CD4-positive, alpha-beta memory T cell (primary cell): ENCODE results near the gene HIF3A. TPM values are rescaled to one million over a fixed set of nuclear protein-coding genes. Genes with fewer than 3 reads are reported as not detected.

ENCODE experiments used
- CTCF ChIA-PET: fragments of 350-600 bp; sonication (Branson Sonifier 250); formaldehyde crosslinking; loops from one replicate; lab custom pipeline; 2021; ENCODE audit warnings: inconsistent platforms; ENCODE audit not compliant: partially characterized antibody; lab: Charles Lee
- POLR2A ChIA-PET: fragments of 350-600 bp; sonication (Branson Sonifier 250); formaldehyde crosslinking; loops from one replicate; lab custom pipeline; 2021; ENCODE audit not compliant: partially characterized antibody; lab: Charles Lee
- DNase-seq, 5 donors: peaks; one replicate each; pipeline versions ENCODE4 v3.0.0 to v3.0.0-alpha.2; 2020 to 2022; ENCODE audit warnings: mixed read lengths in 1 of 5
- H3K27ac ChIP-seq: one replicate; pipeline ENCODE4 v1.7.0; 2013; ENCODE audit warnings: low read depth, low read length
- H3K27me3 ChIP-seq: 2 replicates; pipeline ENCODE4 v1.7.0; 2013; ENCODE audit warnings: mild to moderate bottlenecking, low read length, moderate library complexity; ENCODE audit not compliant: insufficient read depth
- H3K36me3 ChIP-seq: 2 replicates; pipeline ENCODE4 v1.7.0; 2013; ENCODE audit warnings: mild to moderate bottlenecking, low read length, moderate library complexity; ENCODE audit not compliant: insufficient read depth
- H3K4me1 ChIP-seq: 2 replicates; pipeline ENCODE4 v1.7.0; 2013; ENCODE audit warnings: mild to moderate bottlenecking, low read length, moderate library complexity; ENCODE audit not compliant: insufficient read depth
- H3K4me3 ChIP-seq, 2 donors: one replicate each; pipeline ENCODE4 v1.7.0; 2013; ENCODE audit warnings: low read length in 2 of 2, mild to moderate bottlenecking in 1 of 2
- H3K9me3 ChIP-seq, 2 donors: one replicate each; pipeline ENCODE4 v1.7.0; 2013; ENCODE audit warnings: low read length in 2 of 2, control low read depth in 1 of 2; ENCODE audit not compliant: control insufficient read depth in 1 of 2
- H3K27ac Mint-ChIP-seq, 7 donors: one replicate each; pipeline ENCODE4 v1.8.0; 2020 to 2021; ENCODE audit warnings: mixed read lengths in 7 of 7, mild to moderate bottlenecking in 6 of 7, inconsistent platforms in 3 of 7, moderate library complexity in 3 of 7
- H3K27me3 Mint-ChIP-seq, 2 donors: one replicate each; pipeline ENCODE4 v1.8.0; 2020 to 2021; ENCODE audit warnings: mixed read lengths in 2 of 2
- H3K36me3 Mint-ChIP-seq, 2 donors: one replicate each; pipeline ENCODE4 v1.8.0; 2020 to 2021; ENCODE audit warnings: mixed read lengths in 2 of 2, inconsistent platforms in 1 of 2, mild to moderate bottlenecking in 1 of 2
- H3K4me1 Mint-ChIP-seq, 4 donors: one replicate each; pipeline ENCODE4 v1.8.0; 2020 to 2021; ENCODE audit warnings: mixed read lengths in 4 of 4, mild to moderate bottlenecking in 1 of 4
- H3K4me3 Mint-ChIP-seq, 8 donors: one replicate each; pipeline ENCODE4 v1.8.0; 2020 to 2021; ENCODE audit warnings: mixed read lengths in 8 of 8, mild to moderate bottlenecking in 7 of 8, moderate library complexity in 6 of 8, inconsistent platforms in 3 of 8
- H3K9me3 Mint-ChIP-seq, 8 donors: one replicate each; pipeline ENCODE4 v1.8.0; 2020 to 2021; ENCODE audit warnings: mixed read lengths in 8 of 8, mild to moderate bottlenecking in 5 of 8, inconsistent platforms in 3 of 8, moderate library complexity in 1 of 8
- intact Hi-C: fragments of 100-400 bp; cut with micrococcal nuclease; formaldehyde crosslinking; loops from one replicate; pipeline ENCODE4 v1.15.1; 2023
- polyA plus RNA-seq, 2 donors: library from polyadenylated mRNA; unstranded; fragments of 300-500 nt; fragmentation: Illumina TruSeq; gene quantifications; one replicate each; pipeline ENCODE4 v1.2.3, GENCODE V29; 2021
- total RNA-seq, 2 experiments: library from RNA; stranded (reverse); gene quantifications; one replicate each; pipeline ENCODE4 v1.2.3, GENCODE V29; 2021

HIF3A gene
- total and polyA plus RNA-seq, 4 experiments from 2014 or later = not detected

DNA sequence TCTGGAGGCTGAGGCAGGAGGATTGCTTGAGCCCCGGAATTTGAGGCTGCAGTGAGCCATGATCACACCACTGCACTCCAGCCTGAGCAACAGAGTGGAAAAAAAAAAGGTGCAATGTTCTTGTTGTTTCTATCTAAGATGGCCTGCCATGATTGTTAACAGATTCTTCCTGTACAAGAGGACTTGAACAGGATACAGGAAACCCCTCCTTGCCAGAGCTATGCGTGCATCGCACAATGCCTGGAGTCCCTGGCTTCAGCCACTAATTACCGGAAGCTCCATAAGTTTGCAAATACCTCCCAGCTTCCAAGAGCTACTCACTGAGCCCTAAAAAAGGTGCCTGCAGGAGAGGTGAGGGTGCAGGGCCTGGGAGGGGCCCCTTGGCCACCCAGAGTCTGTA, 13.1 kb upstream of the HIF3A start:
- Histone ChIP-seq H3K9me3 (no peaks in the 10 kb centered on the region), H3K27me3 (no peaks in the 10 kb centered on the region), H3K4me1 (no peaks in the 10 kb centered on the region), H3K36me3 (no peaks in the 10 kb centered on the region), H3K27ac (no peak overlapping the region), H3K4me3 (no peak overlapping the region)
- Mint-ChIP-seq H3K9me3 (peaks cover 0 to 2% (median 0%) of the 10 kb centered on the region in 8 donors), H3K36me3 (no peaks in the 10 kb centered on the region), H3K4me3 (no peak overlapping the region), H3K27ac (no peak overlapping the region), H3K27me3 (peaks cover 4 to 10% of the 10 kb centered on the region in 2 donors), H3K4me1 (peaks cover 0 to 3% (median under 1%) of the 10 kb centered on the region in 4 donors)
- no peak for DNase-seq
- ChIA-PET CTCF (no interaction called here), POLR2A (no interaction called here)
- intact Hi-C loops = no loop called here

DNA sequence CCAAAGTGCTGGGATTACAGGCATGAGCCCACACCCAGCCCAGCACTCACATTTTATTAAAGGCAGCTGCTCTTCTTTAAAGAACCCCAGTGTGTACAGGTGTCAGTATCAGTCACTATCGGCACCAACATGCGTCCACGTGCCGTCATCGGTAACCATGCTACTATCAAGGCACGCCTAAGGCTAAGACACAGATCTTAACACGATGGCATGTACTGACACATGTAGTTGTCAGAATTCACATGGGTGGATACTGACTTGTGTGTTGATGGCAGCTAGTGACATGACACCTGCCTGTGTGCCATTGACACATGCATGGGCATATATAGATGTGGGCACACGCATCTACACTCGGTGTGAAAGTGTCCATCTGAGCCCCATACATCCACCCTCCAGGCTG, 12.2 kb upstream of the HIF3A start:
- POLR2A ChIA-PET = no interaction called here
- CTCF ChIA-PET = no interaction called here
- no peak overlapping the region for H3K27ac Mint-ChIP-seq

GRCh38 chr19:46287585-46287984, 9.3 kb upstream of the HIF3A start:
- DNase-seq = no peak
- Histone ChIP-seq H3K36me3 (no peaks in the 10 kb centered on the region), H3K27ac (no peak overlapping the region), H3K27me3 (no peaks in the 10 kb centered on the region), H3K9me3 (peaks cover 0 to 4% of the 10 kb centered on the region in 2 donors), H3K4me3 (no peak overlapping the region), H3K4me1 (no peaks in the 10 kb centered on the region)
- Mint-ChIP-seq H3K36me3 (no peaks in the 10 kb centered on the region), H3K27ac (no peak overlapping the region), H3K27me3 (peaks cover 0 to 4% of the 10 kb centered on the region in 2 donors), H3K9me3 (peaks cover 0 to 15% (median 8%) of the 10 kb centered on the region in 8 donors), H3K4me1 (peaks cover 0 to 3% (median under 1%) of the 10 kb centered on the region in 4 donors), H3K4me3 (no peak overlapping the region)
- intact Hi-C loops = no loop called here
- CTCF ChIA-PET = no interaction called here
- POLR2A ChIA-PET = no interaction called here

More for the DNA sequence above, 12.2 kb upstream of the HIF3A start:
- Mint-ChIP-seq H3K9me3 (peaks cover 0 to 9% (median 3%) of the 10 kb centered on the region in 8 donors), H3K4me1 (peaks cover 0 to 3% (median under 1%) of the 10 kb centered on the region in 4 donors), H3K36me3 (no peaks in the 10 kb centered on the region), H3K4me3 (no peak overlapping the region), H3K27me3 (peaks cover 0 to 4% of the 10 kb centered on the region in 2 donors)
- intact Hi-C loops = no loop called here
- DNase-seq = no peak
- Histone ChIP-seq H3K27ac (no peak overlapping the region), H3K27me3 (no peaks in the 10 kb centered on the region), H3K4me3 (no peak overlapping the region), H3K4me1 (no peaks in the 10 kb centered on the region), H3K9me3 (peaks cover 0 to 1% of the 10 kb centered on the region in 2 donors), H3K36me3 (no peaks in the 10 kb centered on the region)

DNA sequence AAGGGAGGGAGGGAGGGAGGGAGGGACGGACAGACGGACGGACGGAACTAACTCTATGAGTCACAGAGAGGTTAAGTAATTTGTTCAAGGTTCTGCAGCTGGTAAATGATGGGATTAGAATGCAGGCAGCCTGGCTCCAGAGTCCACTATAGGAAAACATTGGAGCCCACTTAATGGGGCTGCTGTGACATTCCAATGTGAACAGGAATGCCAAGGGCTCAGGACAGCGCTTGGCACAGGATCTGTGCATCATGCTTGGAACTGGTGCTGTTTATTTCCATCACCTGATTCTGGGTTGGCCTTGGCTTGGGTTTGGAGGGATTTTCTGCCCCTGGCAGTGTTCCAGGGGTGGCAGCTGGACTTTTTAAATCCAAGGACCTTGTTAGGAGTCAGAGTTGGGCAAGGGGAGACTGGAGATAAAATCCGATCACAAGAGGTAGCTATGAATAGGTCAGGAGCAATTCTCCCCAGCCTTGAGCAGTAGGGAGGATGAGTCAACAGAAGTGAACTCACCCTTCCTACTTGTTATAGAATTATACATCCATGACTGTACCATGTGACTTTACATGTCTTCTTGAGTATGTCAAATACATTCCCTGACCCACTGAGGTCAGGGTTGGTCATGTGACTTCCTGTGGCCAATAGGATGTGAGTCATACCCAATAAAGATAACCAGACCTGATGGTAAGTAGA, 7.8 kb upstream of the HIF3A start:
- no peak overlapping the region for H3K27ac Mint-ChIP-seq
- H3K36me3 Mint-ChIP-seq = no peaks in the 10 kb centered on the region
- CTCF ChIA-PET = no interaction called here
- H3K4me3 ChIP-seq = no peak overlapping the region
- no peaks in the 10 kb centered on the region for H3K4me1 ChIP-seq
- intact Hi-C loops = no loop called here
- H3K27me3 Mint-ChIP-seq = peaks cover 0 to 3% of the 10 kb centered on the region in 2 donors
- no peak overlapping the region for H3K4me3 Mint-ChIP-seq
- H3K27ac ChIP-seq = no peak overlapping the region
- peaks cover 0 to 4% of the 10 kb centered on the region in 2 donors for H3K9me3 ChIP-seq
- H3K27me3 ChIP-seq = no peaks in the 10 kb centered on the region
- peaks cover 0 to 15% (median 8%) of the 10 kb centered on the region in 8 donors for H3K9me3 Mint-ChIP-seq
- no peaks in the 10 kb centered on the region for H3K36me3 ChIP-seq
- H3K4me1 Mint-ChIP-seq = peaks cover 0 to 3% (median under 1%) of the 10 kb centered on the region in 4 donors
- no peak for DNase-seq
- POLR2A ChIA-PET = no interaction called here

- no peak overlapping the region for H3K27ac Mint-ChIP-seq
- no peaks in the 10 kb centered on the region for H3K36me3 ChIP-seq
- no peaks in the 10 kb centered on the region for H3K4me1 ChIP-seq
- H3K27me3 Mint-ChIP-seq = peaks cover 6 to 10% of the 10 kb centered on the region in 2 donors
- peaks cover 0 to 4% of the 10 kb centered on the region in 2 donors for H3K9me3 ChIP-seq
- H3K4me3 ChIP-seq = no peak overlapping the region
- H3K4me3 Mint-ChIP-seq = no peak overlapping the region
- ChIA-PET CTCF (no interaction called here), POLR2A (no interaction called here)
- intact Hi-C loops = no loop called here
- H3K4me1 Mint-ChIP-seq = peaks cover 0 to 3% (median under 1%) of the 10 kb centered on the region in 4 donors
- H3K27ac ChIP-seq = no peak overlapping the region
- H3K27me3 ChIP-seq = no peaks in the 10 kb centered on the region
- H3K9me3 Mint-ChIP-seq = peaks cover 0 to 15% (median 8%) of the 10 kb centered on the region in 8 donors
- no peak for DNase-seq
- H3K36me3 Mint-ChIP-seq = no peaks in the 10 kb centered on the region
Observed at GRCh38 chr19:46289724-46290619, 6.9 kb upstream of the HIF3A start.

DNA sequence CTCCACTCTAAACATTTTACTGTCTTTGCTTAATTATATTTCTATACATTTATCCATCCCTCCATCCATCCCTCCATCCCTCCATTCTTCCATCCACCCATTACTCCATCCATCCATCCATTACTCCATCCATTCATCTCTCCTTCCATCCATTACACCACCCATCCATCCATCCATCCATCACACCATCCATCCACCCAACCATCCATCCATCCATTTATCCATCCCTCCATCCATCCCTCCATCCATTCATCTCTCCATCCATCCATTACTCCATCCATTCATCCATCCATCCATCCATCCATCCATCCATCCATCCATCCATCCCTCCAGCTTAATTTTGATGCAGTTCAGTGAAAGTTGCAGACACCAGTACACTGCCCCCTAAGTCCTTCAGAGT, 5.0 kb upstream of the HIF3A start:
- H3K36me3 Mint-ChIP-seq = no peaks in the 10 kb centered on the region
- DNase-seq = no peak
- peaks cover 0 to 3% (median under 1%) of the 10 kb centered on the region in 4 donors for H3K4me1 Mint-ChIP-seq
- H3K27ac Mint-ChIP-seq = no peak overlapping the region
- Histone ChIP-seq H3K27ac (no peak overlapping the region), H3K4me1 (no peaks in the 10 kb centered on the region), H3K9me3 (peaks cover 0 to 4% of the 10 kb centered on the region in 2 donors), H3K27me3 (peaks cover 5% of the 10 kb centered on the region), H3K4me3 (no peak overlapping the region), H3K36me3 (no peaks in the 10 kb centered on the region)
- intact Hi-C loops = no loop called here
- peaks cover 15 to 18% of the 10 kb centered on the region in 2 donors for H3K27me3 Mint-ChIP-seq
- H3K4me3 Mint-ChIP-seq = no peak overlapping the region
- ChIA-PET POLR2A (no interaction called here), CTCF (interaction anchor here (0.6 kb wide), 1 partner anchor 396 kb away, joined by 3 read pairs; no protein-coding TSS in a partner anchor)
- H3K9me3 Mint-ChIP-seq = peaks cover 0 to 15% (median 8%) of the 10 kb centered on the region in 8 donors

DNA sequence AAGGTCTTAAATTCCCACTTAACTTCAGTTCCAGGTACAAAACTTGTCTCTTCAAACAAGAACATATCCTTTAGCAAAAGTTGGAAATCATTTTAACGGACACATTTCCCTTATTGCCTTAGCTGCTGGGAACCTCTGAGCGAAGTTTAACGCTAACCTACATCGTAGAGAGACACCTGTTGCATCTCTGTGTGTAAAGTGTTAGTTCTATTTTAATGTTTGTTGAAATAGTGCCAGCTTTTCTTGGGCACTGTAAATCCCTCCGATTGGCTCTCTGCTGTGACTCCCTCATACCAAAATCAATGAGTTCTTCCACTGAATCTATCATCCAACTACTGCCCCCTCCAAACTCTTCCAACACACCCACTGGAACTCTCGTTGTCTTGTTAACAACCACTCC, 2.3 kb upstream of the HIF3A start:
- Mint-ChIP-seq H3K27me3 (peaks cover 19 to 21% of the 10 kb centered on the region in 2 donors), H3K9me3 (peaks cover 0 to 9% (median 6%) of the 10 kb centered on the region in 8 donors), H3K36me3 (no peaks in the 10 kb centered on the region), H3K27ac (no peak overlapping the region), H3K4me1 (no peaks in the 10 kb centered on the region), H3K4me3 (no peak overlapping the region)
- Histone ChIP-seq H3K9me3 (peaks cover 0 to 4% of the 10 kb centered on the region in 2 donors), H3K36me3 (no peaks in the 10 kb centered on the region), H3K4me1 (no peaks in the 10 kb centered on the region), H3K4me3 (no peak overlapping the region), H3K27ac (no peak overlapping the region), H3K27me3 (peaks cover 9% of the 10 kb centered on the region)
- POLR2A ChIA-PET = no interaction called here
- CTCF ChIA-PET = no interaction called here
- intact Hi-C loops = no loop called here
- DNase-seq = no peak
